GM12891 (cell line): ENCODE measurements around the gene PXN.
"Not testable (repeated sequence)": the region's sequence is repeated elsewhere in the genome, so short reads cannot be mapped to it uniquely, and the experiment has no call there.

Experiments
- DNase-seq: peaks from one replicate; pipeline ENCODE4 v3.0.0; 2011; ENCODE audit warnings: low spot score; ENCODE audit not compliant: insufficient read length
- FAIRE-seq: peaks from 2 replicates; lab custom pipeline; 2011; peaks lifted over from hg19 to GRCh38; lab: Jason Lieb, UNC
- PAX5 ChIP-seq: IDR thresholded peaks from 2 replicates; pipeline ENCODE4 v1.6.1; 2011; ENCODE audit warnings: low read length, moderate library complexity, mild to moderate bottlenecking; ENCODE audit not compliant: insufficient read depth, severe bottlenecking
- POLR2A ChIP-seq: IDR thresholded peaks from 2 replicates; pipeline ENCODE4 v1.6.1; 2011; ENCODE audit warnings: low read depth, low read length, control low read depth
- POLR2AphosphoS5 ChIP-seq: IDR thresholded peaks from 2 replicates; pipeline ENCODE4 v1.6.1; 2011; ENCODE audit warnings: low read depth, low read length, control low read depth
- POU2F2 ChIP-seq: IDR thresholded peaks from 2 replicates; pipeline ENCODE4 v1.6.1; 2011; ENCODE audit warnings: low read depth, mild to moderate bottlenecking, control low read depth, low read length, moderate library complexity
- SPI1 ChIP-seq: IDR thresholded peaks from 2 replicates; pipeline ENCODE4 v1.6.1; 2011; ENCODE audit warnings: low read depth, low read length, control low read depth
- TAF1 ChIP-seq: IDR thresholded peaks from 2 replicates; pipeline ENCODE4 v1.6.1; 2011; ENCODE audit warnings: low read depth, low read length, control low read depth

The PXN gene

DNA sequence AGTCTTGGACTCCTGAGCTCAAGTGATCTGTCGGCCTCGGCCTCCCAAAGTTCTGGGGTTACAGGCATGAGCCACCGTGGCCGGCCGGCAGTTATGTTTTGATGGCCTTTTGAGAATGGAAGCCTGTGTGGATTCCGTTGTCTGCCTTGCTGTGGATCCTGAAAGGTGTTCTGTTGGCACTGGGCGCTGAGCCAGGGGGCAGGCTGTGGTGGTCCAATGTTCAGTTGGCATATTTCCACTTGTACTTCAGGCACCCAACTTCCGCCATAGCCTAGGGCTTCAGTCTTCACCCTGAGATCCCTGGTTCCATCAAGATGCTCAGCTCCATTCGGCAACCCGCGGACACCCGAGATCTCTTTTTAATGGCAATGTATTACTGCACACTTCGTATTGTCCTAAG lies 58.3 kb downstream of the PXN start:
- DNase-seq (no peak), FAIRE-seq (no peak)
- TF ChIP-seq POLR2A (no peak), POLR2AphosphoS5 (no peak), TAF1 (no peak), SPI1 (no peak), POU2F2 (no peak), PAX5 (no peak)

DNA sequence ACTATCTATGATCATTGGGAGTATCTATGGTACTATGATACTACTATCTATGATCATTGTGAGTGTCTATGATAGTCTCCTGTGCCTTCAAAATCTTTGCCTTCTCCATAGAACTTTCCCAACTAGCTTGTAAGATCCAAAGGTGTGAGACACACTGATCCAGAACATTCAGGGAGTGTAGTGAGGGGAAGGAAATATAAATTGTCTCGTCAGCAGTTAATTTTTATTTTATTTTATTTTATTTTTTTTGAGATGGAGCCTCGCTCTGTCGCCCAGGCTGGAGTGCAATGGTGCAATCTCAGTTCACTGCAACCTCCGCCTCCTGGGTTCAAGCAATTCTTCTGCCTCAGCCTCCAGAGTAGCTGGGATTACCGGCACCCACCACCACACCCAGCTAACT lies 58.7 kb downstream of the PXN start:
- FAIRE-seq, DNase-seq: not testable (repeated sequence)

DNA sequence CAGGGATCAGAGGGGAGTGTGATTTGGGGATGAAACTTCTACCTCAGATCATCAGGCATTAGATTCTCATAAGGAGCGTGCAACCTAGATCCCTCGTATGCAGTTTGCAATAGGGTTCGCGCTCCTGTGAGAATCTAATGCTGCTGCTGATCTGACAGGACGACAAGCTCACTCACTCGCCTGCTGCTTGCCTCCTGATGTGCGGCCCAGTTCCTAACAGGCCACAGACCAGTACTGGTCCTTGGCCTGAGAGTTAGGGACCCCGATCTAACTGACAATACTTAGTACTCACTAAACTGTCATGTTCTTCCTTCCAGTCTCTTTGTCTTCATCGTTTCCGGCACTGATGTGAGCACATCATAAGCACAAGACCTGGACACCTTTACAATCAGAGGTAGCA lies 59.3 kb downstream of the PXN start:
- no peak for DNase-seq
- FAIRE-seq, result no peak
- TF ChIP-seq POU2F2, result no peak
- TF ChIP-seq SPI1, result no peak
- no peak for TF ChIP-seq POLR2A
- no peak for TF ChIP-seq TAF1
- no peak for TF ChIP-seq PAX5
- TF ChIP-seq POLR2AphosphoS5, result no peak

DNA sequence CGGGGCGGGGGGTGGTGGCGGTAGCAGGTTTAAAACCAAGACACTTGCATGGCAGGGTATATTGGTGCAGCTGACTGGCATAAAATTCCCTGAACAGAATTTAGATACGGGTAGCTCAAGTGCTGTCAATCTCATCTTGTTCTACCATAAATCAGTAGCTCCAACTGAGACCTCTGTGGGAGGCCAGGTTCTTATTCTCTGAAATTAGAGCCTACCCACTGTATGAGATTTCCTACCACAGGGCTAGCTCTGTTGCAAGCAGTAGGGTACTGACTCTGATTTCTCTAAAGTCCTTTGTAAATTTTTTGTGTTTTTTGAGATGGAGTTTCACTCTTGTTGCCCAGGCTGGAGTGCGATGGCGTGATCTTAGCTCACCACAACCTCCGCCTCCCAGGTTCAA lies 61.4 kb downstream of the PXN start:
- FAIRE-seq, result no peak
- DNase-seq, result no peak
- TF ChIP-seq POU2F2 (no peak), POLR2A (no peak), PAX5 (no peak), POLR2AphosphoS5 (no peak), TAF1 (no peak), SPI1 (no peak)

DNA sequence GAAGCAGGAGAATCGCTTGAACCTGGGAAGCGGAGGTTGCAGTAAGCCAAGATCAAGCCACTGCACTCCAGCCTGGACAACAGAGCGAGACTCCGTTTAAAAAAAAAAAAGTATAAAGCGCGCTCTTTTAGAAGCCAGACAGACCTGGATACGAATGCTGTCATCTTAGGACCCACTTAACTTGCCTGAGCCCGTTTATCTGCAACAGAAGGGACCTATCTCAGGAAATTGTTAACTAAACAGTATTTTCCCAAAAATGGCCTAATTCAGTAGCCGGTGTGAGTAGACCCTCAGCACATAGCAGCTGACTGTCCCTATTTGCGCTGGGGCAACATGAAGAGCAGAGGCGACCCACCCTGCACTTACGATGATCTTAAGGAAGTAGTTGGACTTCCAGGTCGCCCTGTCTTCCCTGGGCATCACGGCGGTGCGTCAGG lies 65.1 kb downstream of the PXN start:
- DNase-seq (no peak), FAIRE-seq (no peak)
- TF ChIP-seq POU2F2 (no peak), TAF1 (no peak), PAX5 (no peak), SPI1 (no peak)

DNA sequence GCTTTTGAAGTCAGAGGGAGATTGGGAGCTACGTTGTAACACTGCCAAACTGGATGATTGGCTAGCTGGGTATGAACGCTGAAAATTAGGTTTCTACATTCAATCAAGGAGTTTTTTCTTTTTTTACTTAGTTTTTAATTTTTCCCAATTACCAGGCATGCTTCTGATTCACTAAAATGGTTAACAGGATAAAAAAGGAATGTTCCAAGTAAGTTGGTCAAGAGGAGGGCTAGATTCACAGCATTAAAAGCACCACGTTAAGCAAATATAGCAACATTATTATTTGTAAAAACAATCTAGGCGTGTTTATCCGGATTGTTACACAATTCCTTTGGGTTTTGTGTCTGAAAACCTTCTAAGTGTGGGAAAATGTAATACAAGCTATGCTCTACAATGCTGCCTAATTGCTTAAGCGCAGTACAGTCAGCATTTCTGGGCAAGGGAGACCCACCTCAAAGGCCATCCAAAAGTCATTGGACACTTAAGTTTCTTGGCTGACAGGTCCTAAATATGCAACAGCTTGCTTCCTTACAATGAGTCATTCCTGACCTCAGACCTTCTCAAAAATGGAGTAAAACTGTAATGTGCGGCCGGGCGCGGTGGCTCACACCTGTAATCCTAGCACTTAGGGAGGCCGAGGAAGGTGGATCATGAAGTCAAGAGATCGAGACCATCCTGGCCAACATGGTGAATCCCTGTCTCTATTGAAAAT lies 65.8 kb downstream of the PXN start:
- DNase-seq, result no peak
- TF ChIP-seq POLR2AphosphoS5 (no peak; the same call in none of the 2 replicates), POLR2A (peak; percentile 39; the same call in 1 of the 2 replicates)
- FAIRE-seq, result no peak

DNA sequence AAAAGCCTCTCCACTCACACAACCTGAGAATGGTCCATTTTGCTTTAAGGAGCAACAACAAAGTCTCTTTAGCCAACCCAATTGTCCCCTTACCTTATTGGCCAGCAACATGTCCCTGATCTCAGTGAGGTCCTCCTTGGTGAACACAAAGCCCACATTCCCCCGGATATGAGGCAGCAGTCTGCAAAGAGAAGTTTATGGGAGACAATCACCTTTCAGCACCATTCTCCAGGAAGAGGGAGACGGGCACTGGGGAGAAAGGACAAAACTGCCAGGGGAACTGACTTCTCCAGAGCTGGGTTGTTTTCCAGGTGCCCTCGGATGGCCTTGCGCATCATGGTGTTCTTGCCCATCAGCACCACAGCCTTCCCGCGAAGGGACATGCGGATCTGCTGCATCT lies 66.5 kb downstream of the PXN start:
- no peak; the same call in 1 of the 2 replicates for TF ChIP-seq POLR2A
- TF ChIP-seq SPI1, result no peak
- TF ChIP-seq TAF1, result no peak
- TF ChIP-seq POU2F2, result no peak
- TF ChIP-seq PAX5, result no peak
- no peak for TF ChIP-seq POLR2AphosphoS5
- no peak for DNase-seq
- no peak for FAIRE-seq

- no peak for DNase-seq
- no peak for FAIRE-seq
- TF ChIP-seq POLR2AphosphoS5 (no peak), SPI1 (no peak), TAF1 (no peak), PAX5 (no peak), POU2F2 (no peak), POLR2A (no peak)
These were observed 68.0 kb downstream of the PXN start for GRCh38 chr12:120197542-120197887.

DNA sequence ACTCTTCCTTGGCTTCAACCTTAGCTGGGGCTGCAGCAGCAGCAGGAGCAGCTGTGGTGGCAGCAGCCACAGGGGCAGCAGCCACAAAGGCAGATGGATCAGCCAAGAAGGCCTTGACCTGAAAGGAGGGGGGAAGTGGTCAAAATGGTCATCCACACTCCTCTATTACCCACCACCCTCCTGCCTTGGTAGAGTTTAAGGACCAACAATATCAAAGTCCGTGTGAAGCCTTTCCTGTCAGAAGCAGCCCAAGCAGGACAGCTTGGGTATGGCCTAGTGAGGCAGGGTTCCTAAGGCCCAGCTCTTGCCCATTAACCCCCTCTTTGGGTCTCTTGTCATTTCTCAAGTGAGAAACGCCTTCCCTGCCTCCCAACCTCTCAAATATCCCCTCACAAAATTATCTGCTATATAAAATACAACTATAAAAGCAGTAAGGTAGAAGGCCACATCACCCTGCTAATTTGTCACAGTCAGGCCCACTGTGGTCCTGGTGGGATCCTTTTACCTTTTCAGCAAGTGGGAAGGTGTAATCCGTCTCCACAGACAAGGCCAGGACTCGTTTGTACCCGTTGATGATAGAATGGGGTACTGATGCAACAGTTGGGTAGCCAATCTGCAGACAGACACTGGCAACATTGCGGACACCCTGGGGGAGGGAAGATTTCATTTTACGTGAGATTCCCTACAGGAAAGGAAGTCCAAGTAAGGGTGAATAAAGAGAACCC lies 68.6 kb downstream of the PXN start:
- DNase-seq, FAIRE-seq: not testable (repeated sequence)
- TF ChIP-seq POLR2AphosphoS5 (peak; percentile 40; the same call in 1 of the 2 replicates), SPI1 (0 out of 2 replicates have a peak, but pooled peaks have one; percentile 18)

- TF ChIP-seq PAX5 (no peak), TAF1 (0 out of 2 replicates have a peak, but pooled peaks have one; percentile 16), POU2F2 (no peak), POLR2AphosphoS5 (peak; percentile 2; the same call in 1 of the 2 replicates), POLR2A (no peak; the same call in 1 of the 2 replicates), SPI1 (no peak)
- DNase-seq (no peak), FAIRE-seq (no peak)
These were observed 69.2 kb downstream of the PXN start for GRCh38 chr12:120196363-120196762.

DNA sequence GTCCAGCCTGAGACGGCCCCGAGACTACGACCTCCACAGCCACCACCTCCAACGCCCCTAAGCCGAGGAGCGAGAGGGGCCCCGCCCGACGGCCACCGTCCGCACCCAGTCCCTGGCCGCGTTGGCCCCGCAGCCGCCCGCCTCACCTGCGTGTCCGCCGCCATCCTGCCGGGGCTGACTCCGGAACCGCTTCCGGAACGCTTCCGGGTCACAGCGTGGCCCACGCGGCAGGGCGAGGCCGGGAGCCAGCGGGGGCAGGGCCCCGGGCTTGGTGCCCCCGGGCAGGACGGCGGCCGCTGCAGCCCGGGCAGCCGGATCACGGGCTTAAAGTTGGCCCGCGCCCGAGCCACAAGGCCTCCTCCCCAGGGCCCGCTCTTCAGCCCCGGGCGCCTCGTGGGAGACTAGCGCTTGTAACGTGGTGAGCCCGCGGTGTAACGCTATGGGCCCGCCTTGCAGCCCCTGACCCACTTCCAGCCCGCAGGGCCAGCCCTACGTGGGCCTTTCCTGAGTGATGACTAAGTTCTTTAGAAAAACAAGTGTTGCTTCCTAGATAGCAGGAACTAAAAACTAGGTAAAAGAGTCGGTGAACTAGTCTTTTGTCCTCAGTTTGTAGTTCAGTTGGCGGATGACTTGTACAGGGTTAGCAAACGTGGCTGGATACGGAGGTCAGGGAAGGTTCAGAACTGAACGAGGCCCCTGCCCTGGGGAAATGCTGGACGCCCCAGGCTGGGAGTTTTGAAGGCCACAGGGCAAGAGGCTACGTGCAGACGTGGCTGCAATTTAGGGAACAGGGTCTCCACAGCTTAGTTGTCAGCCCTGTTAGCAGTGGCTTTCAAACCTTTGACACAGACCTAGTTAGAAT lies 70.8 kb downstream of the PXN start, which contains the start of gene GCN1:
Gene GCN1 (minus strand): TSS at position 182 of the 862 bp plus-strand sequence. CDS start 18 bp downstream, at position 164.
- FAIRE-seq (peak; percentile 85), DNase-seq (peak; percentile 80)
- TF ChIP-seq POU2F2, result no peak; the same call in 1 of the 2 replicates
- peak; percentile 82 for TF ChIP-seq POLR2AphosphoS5
- TF ChIP-seq TAF1, result peak; percentile 92
- peak; percentile 70 for TF ChIP-seq POLR2A
- 0 out of 2 replicates have a peak, but pooled peaks have one; percentile 12 for TF ChIP-seq SPI1
- peak; percentile 24 for TF ChIP-seq PAX5
